Measurements from ENCODE around the gene PEAR1. TPM values are rescaled to one million over a fixed set of nuclear protein-coding genes. Genes with fewer than 3 reads are reported as not detected.

PEAR1 gene
- total RNA-seq, 1 experiment from 2014 or later: 7.1 TPM

DNA sequence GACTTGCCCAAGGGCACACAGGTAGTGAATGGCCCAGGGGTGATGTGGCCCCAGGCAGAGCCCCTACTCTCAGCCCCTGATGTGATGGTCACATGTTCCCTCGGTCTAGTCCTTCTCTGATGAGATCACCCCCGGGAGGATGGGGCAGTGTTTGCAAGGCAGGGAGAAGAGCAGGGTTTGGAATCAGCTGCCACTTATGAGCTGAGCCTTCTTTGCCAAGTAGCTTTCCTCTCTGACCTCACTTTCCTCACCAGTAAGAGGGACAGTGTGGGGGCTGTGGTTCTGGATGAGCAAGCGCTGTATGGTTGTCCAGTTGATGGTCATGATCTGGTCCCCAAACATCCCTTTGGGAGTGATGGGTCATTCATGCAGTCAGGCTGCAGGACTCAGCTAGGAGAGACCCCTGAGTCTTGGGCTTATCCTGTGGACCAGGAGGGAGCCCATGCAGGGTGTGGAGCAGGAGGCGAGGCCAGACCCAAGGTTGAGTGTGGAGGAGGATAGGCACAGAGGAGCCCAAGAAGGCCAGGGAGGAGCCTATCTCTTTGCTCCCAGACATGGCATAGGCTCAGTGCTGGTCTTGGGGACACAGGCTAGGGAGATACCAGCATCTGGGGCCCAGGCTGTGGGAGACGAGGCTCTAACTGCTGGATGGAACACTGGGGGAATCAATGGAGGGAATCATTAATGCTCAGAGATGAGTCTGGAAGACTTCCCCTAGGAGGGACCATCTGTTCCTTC, 15.9 kb upstream of the PEAR1 start:
- in situ Hi-C loops (cut with HindIII; ENCODE audit: low sequenced_read_pairs): no loop called here
- DNase-seq (ENCODE audit: low spot score): no peak

DNA sequence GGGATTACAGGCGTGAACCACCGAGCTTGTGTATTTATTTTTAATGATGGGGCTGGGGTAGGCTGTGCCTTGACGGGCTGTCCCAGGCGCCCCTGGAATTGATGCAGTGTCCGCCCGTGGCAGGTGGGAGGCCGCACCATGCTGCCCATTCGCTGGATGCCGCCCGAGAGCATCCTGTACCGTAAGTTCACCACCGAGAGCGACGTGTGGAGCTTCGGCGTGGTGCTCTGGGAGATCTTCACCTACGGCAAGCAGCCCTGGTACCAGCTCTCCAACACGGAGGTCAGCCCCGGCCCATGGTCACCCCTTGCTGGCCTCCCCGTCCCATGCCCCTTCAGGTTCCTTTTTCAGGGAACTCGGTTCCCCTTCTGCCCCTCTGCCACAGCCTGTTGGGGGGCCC, 13.6 kb upstream of the PEAR1 start:
- in situ Hi-C loops (cut with HindIII; ENCODE audit: low sequenced_read_pairs): no loop called here
- DNase-seq (ENCODE audit: low spot score): no peak

DNA sequence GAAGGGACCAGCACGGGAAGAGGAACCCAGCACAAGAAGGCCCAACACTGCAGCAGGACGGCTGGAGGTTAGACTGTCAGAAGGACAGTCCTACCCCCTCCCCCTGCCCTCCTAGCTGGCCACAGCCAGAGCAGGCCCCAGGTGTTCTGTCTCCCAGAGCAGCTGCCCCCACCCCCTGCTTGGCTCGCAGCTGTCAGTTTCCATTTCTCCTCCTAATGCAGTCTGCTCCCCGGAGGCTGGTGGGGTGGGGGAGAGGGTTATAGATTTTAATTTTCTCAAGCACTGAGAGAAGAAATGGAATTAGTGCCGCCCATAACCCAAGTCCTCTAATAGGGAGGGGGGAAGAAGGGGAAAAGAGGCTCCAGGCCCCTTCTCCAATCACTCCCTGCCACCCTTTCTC, 13.0 kb upstream of the PEAR1 start:
- in situ Hi-C loops (cut with HindIII; ENCODE audit: low sequenced_read_pairs): no loop called here
- no peak for DNase-seq (ENCODE audit: low spot score)

DNA sequence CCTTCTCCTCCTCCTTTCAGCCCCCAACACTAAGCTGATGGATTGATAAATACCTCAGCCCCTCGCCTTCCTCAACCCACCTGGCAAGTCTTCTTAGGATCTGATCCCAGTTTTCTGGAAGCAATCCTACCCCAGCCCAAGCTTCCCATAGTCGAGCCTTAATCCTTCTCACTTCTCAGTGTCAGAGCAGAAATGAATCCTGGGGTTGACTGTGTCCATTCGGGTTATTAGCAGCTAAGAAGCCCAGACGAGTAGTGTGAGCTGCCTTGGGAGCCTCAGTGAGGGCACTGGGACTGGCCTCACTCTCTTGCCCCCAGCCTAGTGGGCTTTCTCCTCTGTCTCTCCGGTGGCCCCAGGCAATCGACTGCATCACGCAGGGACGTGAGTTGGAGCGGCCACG, 12.4 kb upstream of the PEAR1 start:
- in situ Hi-C loops (cut with HindIII; ENCODE audit: low sequenced_read_pairs): no loop called here
- no peak for DNase-seq (ENCODE audit: low spot score)

DNA sequence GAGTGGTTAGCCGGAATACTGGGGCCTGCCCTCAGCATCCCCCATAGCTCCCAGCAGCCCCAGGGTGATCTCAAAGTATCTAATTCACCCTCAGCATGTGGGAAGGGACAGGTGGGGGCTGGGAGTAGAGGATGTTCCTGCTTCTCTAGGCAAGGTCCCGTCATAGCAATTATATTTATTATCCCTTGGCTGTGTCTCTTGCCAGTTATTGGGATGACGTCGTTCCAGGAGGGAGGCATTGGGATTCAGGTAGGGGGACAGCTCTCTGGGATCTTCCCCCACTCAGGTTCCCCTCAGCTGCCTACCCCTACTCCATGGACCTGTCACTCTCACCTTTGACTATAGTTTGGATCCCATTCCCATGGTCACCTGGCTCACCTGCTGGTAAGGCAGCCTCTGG, 11.9 kb upstream of the PEAR1 start:
- in situ Hi-C loops (cut with HindIII; ENCODE audit: low sequenced_read_pairs): no loop called here
- no peak for DNase-seq (ENCODE audit: low spot score)

DNA sequence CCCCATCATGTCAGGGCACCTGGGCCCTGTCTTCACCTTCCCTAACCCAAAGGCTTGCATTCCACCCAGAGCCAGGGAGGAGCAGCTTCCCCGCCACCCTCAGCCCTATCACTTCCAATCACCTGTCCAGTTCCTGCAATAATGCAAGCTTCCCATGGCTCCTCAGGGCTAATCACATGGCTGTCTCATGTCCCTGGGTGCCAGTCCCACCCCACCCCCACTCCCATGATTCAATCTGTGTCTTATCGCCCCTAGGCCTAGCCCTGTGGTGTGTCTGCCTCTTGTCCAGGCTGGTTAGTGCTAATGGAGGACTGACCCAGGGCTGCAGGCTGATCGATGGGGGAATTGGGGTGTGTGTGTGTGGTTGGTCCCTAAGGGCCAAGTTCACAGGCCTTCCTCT, 11.0 kb upstream of the PEAR1 start:
- no peak for DNase-seq (ENCODE audit: low spot score)
- in situ Hi-C loops (cut with HindIII; ENCODE audit: low sequenced_read_pairs): no loop called here

DNA sequence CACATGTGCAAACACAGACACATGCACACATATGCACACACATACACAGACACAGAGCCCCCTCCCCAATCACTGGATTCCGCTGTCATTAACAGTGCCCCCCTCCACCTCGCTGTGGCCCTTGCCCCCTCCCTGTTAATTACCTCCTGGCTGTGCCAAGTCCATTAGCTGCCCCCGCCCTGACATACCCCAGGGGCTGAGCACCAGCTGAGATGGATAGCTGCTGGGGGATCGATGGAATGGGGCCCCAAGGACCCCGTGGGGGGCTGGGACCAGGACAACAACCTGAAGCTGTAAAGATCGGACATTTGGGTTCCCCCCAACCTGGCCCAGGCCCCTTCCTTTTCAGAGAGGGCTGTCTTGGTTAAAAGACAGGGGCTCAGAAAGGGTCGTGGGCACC, 9.6 kb upstream of the PEAR1 start:
- in situ Hi-C loops (cut with HindIII; ENCODE audit: low sequenced_read_pairs): no loop called here
- no peak for DNase-seq (ENCODE audit: low spot score)

DNA sequence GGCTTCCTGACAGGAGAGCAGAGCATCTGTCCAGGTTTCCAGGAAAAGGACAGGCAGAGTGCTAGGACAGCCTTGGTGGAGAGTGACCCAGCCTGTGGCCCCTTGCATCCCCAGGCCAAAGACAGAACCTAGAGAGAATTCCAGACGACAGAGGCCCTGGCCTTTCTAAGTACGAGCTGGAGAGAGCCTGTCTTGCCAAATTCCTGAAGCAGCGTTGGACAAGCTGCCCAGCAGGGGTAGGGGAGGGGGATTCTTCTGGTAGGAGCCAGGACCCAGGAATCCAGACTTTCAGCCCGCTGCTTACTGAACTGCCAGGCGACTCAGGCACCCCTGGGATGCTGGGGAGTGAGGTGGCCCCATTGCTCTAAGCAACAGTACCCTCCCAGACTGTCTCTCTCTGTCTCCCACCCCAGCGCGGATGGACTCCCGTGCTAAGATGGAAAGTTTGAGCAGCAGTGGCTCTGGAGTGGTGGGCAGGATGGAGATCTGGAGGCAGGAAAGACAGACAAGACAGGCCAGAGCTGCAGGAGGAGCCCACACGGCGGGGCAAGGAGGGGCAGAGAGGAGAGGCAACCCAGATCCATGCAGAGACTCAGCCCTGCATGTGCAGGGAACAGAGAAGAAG, 8.8 kb upstream of the PEAR1 start:
- in situ Hi-C loops (cut with HindIII; ENCODE audit: low sequenced_read_pairs): no loop called here

DNA sequence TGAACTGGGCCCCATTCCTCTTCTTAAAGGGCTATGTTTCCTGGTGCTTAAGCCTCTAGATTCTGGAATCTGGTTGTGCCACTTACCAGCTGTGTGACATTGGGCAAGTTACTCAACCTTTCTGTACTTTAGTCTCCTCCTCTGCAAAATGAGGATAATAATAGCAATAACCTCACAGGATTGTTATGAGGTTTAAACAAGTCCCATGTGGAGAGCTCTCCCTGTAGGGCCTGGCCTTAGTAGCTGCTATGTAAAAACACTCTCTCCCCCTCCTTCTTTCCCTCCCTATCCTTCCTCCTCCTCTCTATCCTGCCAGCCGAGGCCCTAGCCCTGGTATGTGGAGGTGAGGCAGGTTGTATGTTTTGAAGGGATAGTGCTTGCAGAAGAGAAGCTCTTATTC, 8.2 kb upstream of the PEAR1 start:
- DNase-seq (ENCODE audit: low spot score): no peak
- in situ Hi-C loops (cut with HindIII; ENCODE audit: low sequenced_read_pairs): no loop called here

More for the DNA sequence above, 8.8 kb upstream of the PEAR1 start:
- DNase-seq (ENCODE audit: low spot score): no peak

DNA sequence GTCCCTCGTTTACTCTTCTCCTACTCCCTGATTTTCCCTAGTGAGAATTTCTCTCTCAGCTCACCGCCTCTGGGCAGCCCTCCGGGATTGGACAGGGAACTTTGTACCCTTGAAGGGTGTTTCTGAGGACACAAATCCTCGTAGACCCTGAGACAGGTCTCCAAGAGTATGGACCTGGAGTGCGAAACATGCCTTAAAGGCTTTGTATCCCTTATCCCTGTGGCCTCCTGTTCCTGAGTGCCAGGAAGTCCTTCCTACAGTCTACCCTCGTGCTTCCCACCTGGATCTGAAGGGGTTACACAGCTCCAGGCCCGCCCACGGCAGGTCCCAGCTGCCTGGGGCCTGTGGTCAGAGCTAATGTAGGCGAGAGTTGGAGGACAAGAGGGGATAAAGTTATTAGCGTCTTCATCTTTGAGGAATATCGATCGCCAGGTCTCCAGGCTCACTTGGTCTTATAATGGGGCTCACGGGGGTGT, 7.6 kb upstream of the PEAR1 start:
- in situ Hi-C loops (cut with HindIII; ENCODE audit: low sequenced_read_pairs): no loop called here

DNA sequence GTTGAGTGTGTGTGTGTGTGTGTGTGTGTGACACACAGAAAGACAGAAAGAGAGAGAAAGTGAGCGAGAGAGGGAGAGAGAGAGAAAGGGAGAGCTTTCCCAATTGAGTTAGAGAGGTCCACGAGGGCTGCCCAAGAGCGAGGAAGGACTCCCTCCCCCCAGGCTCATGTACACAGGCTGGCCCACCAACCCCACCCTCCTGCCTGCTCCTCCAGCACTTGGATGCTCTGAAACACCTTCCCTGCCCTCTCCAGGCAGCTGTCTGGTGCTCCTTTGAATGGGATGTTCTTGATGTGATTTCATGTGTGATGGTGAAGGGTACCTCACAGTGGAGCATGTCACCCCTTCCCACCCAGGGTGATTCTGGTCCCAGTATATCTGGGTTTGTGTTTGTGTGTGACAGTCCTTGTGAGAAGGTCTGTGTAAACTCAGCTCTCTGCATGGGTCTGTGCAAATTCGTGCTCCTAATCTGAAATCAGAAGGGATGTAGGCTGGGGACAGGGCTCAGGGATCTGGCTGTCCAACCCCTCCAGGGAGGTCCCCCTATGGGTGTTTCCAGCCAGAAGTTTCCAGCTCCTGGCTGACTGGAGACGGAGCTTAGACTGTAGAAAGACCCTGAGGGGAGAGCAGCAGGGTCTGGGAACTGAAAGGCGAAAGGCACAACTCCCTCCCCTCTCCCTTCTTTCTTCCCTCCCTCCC, 6.8 kb upstream of the PEAR1 start:
- no peak for DNase-seq (ENCODE audit: low spot score)
- in situ Hi-C loops (cut with HindIII; ENCODE audit: low sequenced_read_pairs): no loop called here

More for the DNA sequence above, 7.6 kb upstream of the PEAR1 start:
- no peak for DNase-seq (ENCODE audit: low spot score)

DNA sequence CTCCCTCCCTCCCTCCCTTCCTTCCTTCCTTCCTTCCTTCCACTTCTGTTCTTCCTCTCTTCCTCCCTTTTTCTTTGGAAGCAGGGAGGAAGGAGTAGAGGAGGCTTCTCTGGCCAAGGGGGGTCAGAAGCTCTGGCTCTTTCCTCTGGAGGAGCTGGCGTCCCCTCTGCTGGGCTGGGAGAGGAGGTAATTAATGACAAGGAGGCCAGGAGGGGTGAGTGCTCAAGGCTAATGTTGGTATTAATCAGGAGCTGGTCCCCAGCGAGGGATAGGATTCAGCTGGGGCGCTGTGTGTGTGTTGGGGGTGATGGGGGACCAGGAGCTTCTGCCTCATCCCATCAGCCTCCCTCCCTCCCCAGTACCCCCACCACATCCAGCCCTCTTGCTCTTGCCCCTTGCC, 6.2 kb upstream of the PEAR1 start:
- no peak for DNase-seq (ENCODE audit: low spot score)
- in situ Hi-C loops (cut with HindIII; ENCODE audit: low sequenced_read_pairs): no loop called here

DNA sequence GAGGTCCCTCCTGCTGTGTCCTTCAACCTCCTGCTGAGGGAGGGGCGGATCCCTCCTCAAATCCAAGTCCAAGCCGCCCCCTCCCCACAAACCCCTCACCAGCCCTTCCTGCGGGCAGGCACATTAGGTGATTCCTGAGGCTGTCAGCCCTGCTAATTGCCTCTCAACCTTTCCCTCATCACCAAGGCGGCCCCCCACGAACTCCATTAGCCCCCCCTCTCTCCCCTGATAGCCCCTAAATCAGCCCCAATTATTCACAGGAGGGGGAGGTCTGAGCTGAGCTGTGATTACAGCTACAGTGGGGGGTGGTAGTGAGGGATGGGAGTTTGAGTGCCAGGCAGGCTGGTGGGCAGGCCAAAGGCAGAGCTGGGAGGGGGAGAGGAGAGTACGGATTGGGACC, 5.8 kb upstream of the PEAR1 start:
- no peak for DNase-seq (ENCODE audit: low spot score)
- in situ Hi-C loops (cut with HindIII; ENCODE audit: low sequenced_read_pairs): no loop called here

DNA sequence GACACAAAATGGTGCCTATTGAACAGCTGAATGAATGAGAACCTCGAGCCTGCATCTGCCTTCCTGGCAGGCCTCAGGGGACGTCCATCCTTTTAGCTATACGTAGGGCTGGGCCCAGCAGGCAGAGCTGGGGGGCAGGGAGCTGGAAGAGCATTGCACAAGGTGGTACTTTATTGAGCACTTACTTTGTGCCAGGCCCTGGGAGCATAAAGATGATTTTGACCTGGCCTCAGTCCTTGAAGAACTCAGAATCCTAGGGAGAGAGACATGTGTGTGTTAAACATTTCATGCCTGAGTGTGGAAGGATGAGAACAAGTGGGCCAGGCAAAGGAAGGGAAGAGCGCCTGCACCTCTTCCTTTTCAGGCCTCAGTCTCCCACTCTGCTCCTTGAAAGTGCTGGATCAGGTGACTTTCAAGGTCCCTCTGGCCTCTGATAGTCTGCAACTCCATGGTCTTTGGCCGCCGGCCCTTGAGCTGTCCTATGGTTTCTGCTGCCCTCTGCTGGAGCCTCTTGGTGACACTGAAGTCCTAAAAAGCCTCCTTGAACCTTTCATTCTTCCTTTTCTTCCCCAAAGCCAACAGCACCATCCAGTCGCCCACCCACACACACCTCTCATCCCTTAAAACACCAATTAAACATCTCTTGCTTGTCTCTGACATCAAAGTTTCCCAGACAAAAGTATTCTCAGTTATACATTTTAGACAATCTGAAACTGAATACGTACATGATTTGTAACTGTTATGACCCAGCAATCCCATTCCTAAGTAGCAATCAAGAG, 3.5 kb upstream of the PEAR1 start:
- DNase-seq (ENCODE audit: low spot score): peak; percentile 82
- in situ Hi-C loops (cut with HindIII; ENCODE audit: low sequenced_read_pairs): no loop called here

DNA sequence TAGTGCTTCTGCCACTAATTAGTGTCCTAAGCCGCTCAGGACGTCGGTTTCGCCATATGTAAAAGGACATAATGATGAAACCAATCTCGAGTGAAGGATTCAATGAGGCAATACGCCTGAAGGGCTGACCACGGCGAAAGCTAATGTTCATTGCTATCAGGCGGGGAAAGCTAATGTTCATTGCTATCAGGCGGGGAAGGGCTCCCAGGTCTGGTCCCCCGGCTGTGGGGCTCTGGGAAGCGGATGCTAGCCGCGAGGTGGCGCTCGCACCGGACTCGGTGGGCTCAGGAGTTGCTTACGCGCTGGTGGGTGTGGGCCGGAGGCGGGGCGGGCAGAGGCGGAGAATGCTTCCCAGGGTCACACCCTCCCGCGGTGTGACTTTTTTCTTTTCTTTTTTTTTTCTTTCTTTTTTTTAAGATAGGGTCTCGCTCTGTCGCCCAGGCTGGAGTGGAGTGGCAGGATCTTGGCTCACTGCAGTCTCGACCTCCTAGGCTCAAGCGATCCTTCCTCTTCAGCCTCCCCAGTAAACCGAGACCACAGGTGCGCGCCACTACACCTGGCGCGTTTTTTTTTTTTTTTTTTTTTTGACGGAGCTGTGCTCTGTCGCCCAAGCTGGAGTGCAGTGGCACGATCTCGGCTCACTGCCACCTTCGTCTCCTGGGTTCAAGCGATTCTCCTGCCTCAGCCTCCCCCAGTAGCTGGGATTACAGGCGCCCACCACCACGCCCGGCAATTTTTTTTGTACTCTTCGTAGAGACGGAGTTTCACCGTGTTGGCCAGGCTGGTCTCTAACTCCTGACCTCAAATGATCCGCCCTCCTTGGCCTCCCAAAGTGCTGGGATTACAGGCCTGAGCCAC, 1.1 kb upstream of the PEAR1 start:
- in situ Hi-C loops (cut with HindIII; ENCODE audit: low sequenced_read_pairs): no loop called here

DNA sequence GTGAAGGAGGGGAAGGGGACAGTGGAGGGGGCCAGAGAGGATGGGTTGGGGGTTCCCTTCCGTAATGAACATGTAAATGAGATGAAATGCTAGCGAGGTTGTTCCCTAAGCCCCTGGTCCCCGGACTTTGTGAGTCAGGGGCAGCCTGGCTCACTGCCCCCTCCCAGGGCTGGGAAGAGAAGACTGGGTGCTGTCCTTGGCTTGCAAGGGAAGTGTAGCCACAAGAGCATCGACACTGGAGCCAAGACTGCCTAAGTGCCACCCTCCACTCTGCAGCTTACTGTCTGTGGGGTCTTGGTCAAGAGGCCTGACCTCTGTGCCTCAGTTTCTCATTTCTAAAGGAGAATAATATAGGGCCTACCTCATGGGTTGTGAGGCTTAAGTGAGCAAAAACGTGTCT, 483 bp downstream of the PEAR1 start:
- in situ Hi-C loops (cut with HindIII; ENCODE audit: low sequenced_read_pairs): no loop called here
- DNase-seq (ENCODE audit: low spot score): no peak

More for the DNA sequence above, 1.1 kb upstream of the PEAR1 start:
- peak; percentile 71 for DNase-seq (ENCODE audit: low spot score)

DNA sequence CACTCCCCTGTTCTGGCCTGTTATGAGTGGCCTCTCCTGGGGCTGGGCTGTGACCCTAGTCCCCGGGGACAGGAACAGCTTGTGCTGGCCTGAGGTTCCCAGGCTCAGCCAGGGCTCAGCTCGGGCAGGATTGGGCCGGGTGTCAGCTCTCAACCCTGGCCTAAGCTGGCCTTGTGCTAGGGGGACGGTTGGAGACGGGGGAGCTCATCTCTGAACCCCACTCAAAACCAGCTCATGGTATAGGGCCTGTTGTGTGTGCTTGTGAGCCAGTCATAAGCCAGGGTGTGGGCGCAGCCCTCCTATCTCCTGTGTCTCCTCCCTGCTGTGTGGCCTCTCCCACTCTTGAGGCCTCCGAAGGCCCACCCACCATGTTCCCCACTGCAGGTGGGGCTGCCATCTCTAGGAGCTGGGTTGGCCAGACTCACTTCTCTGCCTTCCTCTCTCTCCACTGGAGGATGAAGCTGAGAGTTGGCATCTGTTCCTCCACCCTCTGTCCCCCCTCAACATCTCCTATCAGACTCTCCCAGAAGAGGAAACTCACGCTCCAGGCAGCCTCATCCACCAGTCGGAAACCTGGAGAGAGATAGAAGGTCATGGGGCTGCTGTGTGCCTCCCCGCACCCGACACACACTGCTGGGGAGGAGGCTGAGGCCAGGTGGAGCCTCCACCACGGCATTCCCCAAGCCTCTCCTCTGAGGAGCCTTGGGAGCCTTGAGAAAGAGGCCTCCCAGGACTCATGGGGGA, 1.4 kb downstream of the PEAR1 start:
- in situ Hi-C loops (cut with HindIII; ENCODE audit: low sequenced_read_pairs): no loop called here
- no peak for DNase-seq (ENCODE audit: low spot score)

DNA sequence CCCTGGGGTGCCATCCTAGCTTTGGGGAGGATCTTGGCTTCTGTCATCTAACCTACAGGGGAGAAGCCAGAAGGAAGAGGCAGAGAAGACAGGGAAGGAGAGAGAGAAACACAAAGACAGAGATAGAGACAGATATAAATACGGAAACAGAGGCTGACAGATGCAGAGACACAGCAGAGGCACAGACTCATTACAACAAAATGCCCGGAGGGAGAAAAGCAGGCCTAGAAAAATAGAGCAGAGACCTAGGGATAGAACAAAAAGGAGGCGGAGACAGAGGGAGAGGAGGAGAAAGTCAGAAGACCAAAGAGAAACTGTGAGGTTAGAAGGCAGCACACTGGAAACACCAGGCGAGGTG, 1.9 kb downstream of the PEAR1 start:
- peak; percentile 23 for DNase-seq (ENCODE audit: low spot score)
- in situ Hi-C loops (cut with HindIII; ENCODE audit: low sequenced_read_pairs): no loop called here
